ENCODE results near the gene LGI2.

Gene LGI2

DNA sequence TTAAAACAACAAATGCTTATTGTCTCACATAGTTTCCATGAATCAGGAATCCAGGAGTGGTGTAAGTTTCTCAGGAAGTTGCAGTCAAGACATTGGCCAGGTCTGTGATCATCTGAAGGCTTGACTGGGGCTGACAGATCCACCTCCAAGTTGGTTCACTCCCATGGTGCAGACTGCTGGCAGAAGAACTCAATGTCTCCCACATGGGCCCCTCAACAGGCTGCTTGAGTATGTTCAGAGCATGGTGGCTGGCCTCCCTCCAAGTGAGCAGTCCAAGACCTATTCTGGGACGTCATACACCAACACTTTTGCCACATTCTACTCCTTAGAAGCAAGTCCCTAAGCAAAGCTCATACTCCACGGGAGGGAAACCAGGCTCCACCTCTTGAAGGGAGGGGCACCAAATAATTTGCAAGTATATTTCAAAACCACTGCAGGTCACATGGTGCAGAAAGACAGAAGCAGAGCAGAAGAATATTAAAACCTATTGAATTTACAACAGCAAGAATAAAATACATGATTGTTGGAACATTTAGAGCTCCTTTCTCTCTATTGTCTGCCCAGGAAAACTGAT is 35.3 kb downstream of the LGI2 start:
- no peak for DNase-seq

DNA sequence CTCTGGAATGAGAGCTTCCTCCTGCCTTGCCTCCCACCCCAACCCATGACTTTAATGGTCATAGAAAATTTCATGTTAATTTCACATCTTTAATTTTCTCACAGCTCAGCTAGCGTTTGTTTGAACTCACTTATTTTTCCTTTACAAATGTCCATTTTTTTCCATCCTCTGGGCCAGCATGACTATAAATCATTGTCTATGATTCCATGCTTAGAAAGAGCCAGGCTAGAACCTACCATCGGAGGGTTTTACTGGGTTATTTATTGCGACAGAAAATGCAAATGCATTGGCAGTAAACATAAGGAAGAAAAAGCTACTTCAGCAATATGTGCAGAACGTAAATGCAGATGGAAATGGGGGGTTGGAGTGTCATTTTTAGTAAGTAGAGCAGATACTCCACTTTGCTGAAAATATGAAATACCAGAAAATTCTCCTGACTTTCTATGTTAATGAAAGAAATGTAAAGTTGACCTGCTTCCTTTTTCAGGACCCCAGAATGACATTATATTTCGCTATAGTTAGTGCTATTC is 37.1 kb downstream of the LGI2 start:
- DNase-seq, result no peak

DNA sequence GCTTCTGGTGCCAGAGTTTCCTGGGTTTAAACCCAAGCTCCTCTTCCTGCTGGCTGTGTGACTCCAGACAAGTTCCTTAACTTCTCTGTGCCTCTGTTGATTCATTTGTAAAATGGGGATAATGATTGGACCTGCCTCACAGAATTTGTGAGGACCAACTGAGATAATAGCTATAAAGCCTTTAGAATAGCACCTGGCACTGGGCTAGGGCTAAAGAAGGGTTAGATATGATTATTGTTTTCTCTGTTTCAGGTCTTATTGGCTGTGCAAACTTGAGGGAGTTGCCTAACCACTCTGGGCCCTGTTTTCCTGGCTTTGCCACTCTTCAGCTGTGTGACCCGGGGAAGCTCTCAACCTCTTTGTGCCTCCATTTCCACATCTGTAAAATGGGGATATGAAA is 37.8 kb downstream of the LGI2 start:
- no peak for DNase-seq

DNA sequence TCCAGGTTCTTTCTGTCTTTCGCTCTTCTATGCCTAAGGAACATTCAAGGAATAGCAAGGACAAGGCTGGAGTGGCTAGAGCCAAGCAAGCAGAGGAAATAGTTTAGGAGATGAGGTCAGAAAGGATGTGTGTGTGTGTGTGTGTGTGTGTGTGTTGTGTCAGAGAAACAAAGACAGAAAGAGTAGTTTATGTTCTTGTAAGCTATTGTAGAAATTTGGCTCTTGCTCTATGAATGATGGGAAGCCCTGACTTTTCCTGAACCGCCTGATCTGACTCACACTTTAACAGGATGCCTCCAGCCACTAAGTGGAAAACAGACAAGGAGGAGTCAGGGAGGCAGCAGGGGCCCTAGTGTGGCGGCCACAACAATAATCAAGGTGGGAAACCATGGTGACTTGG is 39.7 kb downstream of the LGI2 start:
- DNase-seq, result no peak

- DNase-seq, result no peak
Measured at GRCh38 chr4:24989327-24989726, 41.4 kb downstream of the LGI2 start.

DNA sequence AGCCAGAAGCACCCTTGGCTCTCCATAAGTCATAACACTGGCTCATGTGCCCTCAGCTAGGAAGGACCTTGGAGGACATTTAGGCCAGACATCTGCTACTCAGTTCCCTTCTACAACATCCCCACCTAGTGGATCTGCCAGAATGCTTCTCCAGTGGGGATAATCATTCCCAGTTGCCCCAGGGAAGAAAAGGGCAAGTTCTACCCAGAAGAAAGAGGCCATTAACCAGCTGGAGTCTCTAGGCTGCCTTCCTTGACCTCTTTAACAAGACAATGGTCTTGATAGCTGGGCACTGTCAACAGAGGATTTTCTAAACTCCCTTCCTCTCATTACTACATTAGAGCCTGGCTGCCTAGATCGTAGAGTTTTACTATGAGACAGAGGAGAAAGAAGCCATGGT is 42.0 kb downstream of the LGI2 start:
- no peak for DNase-seq

DNA sequence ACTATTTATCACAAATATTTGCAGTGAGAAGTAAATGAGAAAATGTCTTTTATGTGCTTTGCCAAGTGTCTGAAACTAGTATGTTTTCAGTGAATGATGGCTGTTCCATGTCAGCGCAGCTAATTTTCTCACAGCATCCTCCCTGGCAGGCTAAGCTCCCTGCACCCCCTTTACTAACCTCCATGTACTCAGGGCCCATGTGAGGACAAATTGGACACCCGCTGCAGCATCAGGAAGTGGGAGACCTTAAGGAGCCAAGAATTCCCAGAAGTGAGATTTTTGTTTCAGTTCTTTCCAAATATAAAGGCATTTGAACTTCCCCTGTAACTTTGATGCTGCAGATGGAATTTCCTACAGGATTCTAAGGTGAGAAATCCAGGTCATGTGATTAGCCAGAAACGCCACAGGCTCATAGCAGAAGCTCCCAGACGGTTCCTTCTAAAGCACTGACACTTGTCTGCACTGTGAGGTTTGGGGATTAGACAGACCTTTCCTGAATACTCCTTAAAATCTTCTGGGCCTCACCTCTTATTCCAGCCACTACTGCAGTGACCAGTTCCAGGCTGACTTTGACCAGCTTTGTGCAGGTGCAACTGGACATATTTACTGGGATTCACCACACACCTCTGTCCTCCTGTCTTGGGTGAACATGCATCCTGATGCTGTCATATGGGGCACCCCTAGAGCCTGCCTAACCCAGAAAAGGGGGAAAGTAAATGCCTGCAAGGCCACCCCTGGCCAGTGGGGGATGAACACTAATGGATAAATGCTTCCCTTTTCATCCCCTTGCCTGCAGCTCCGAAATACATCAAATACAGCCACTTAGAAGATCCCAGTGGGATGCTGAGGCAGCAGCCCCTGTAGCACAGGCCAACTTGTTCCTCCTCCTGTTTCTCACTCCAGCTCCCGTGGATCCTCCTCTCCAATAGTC is 45.9 kb downstream of the LGI2 start:
- no peak for DNase-seq

DNA sequence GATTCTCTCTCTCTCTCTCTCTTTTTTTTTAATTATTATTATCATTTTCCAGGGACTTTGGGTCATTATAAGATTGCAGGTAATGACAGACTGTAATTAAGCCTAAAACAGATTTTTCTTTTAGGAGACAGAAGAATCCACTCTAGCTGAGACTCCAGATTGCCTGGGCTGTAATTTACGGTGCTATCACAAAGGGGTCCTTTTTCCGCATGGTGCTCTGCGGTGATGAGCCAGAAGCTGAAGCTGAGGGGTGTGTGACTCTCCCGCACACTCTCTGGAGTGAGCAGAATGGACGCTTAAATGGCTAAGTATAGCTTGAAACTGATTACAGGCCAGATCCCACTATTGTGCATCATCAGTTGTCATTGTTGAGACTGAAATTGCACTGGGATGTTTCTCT is 50.0 kb downstream of the LGI2 start:
- DNase-seq, result no peak

GRCh38 chr4:24980064-24980690 is 50.6 kb downstream of the LGI2 start:
- peak; percentile 40 to 53 for DNase-seq

GRCh38 chr4:24979554-24979953 is 51.2 kb downstream of the LGI2 start:
- DNase-seq, result no peak

DNA sequence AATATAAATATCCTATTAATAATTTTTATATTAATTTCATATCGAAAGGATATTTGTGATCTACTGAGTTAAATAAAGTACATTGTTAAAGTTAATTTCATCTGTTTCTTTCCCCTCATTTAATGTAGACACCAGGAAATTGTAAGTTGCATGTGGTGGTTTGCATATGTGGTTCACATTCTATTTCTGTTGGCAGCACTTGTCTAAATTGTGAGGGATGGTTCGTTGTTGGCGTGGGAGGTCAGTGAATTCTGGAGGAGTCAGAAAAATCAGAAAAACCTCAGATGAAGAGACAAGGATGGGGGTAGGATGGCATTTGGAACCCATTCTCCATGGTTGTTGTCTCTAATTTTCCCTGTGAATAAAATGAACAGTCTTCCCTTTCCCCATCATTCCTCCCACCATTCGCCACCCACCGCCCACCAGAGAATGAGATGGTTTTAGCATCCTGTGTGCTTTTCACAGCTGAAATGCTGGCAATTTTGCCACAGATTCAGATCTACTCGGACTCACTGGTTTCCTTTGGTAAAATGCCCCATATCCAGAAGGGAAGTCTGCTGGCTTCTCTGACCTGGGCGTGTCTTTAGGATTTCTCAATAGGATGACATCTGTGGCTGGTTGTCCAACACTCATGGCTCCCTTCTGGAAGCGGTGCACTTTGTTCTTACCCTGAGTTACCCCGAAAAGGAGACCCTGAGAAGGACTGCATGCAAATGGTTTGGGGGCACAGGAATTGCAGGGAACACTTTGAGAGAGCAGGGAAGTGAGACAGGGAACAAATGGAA is 52.3 kb downstream of the LGI2 start:
- DNase-seq, result no peak

GRCh38 chr4:24975510-24975909 is 55.2 kb downstream of the LGI2 start:
- no peak for DNase-seq

GRCh38 chr4:24973747-24974601 is 56.8 kb downstream of the LGI2 start:
- no peak for DNase-seq

DNA sequence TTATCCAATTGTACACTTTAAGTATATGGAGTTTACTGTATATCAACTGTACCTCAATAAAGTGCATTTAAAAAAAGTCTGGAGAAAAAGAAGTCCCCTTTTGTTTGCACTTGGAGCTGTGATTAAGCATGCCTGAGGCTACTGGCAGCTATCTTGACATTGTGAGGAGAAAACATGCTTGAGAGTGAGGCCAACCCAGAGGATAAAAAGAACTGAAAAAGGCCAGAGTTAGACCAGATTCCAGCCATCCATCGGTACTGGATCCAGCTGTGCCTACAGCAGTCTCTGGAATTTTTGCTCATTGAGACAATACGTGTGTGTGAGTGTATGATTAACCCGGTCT is 57.4 kb downstream of the LGI2 start:
- DNase-seq, result no peak

DNA sequence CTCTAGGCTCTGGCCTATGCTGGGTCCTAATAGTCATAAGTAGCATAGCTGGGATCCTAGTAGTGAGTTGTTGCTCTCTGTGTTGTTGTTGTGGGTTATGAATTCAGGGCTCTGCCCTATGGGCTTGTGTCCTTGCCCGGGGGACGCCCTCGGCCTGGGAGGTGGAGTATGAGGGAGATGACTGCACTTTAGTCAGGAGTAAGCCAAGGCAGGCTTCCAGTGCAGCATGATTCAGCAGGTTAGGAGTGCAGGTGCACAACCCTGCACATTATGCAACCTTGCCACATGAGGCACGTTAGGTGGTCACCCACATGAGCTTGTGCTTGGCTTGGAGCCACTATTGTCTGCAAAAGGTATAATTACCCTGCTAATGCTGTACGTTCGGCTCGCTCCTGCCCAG is 59.6 kb downstream of the LGI2 start:
- no peak for DNase-seq

DNA sequence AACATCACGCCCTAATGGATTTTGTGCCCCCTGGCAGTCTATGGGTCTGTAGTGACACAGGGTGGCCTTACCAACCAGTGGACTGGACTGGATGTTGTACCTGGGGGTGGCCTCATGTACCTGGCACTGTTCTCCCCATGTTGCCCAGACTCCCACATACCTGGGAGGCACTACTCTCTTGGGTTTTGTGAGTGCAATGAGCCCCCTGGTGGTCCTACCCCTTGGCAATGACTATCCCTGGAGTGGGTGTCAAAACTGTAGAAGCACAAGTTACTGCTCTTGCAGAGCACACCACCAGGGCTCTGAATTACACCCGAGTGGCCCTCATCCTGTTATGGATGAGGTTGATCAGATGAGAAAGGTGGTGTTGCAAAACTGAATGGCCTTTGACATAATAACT is 60.1 kb downstream of the LGI2 start:
- DNase-seq, result no peak

- no peak for DNase-seq
Measured at GRCh38 chr4:24970191-24970590, 60.6 kb downstream of the LGI2 start.

DNA sequence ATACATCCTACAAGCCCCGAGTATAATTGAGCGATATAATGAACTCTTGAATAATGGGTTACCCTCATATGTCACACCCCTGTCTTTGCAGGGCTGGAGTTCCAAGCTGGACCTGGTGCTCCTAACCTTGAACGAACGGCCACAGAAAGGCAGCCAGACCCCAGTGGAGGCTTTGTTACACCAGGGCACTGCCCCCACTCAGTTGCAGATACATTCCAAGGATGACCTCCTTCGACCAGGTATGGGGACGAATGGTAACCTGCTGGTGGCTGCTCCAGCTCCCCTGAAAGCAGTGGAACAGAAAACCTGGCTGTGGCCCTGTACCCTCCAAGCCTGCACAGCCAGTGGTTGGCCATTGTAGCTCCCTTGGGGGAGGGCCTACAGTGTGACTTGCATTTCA is 61.3 kb downstream of the LGI2 start:
- DNase-seq, result no peak

DNA sequence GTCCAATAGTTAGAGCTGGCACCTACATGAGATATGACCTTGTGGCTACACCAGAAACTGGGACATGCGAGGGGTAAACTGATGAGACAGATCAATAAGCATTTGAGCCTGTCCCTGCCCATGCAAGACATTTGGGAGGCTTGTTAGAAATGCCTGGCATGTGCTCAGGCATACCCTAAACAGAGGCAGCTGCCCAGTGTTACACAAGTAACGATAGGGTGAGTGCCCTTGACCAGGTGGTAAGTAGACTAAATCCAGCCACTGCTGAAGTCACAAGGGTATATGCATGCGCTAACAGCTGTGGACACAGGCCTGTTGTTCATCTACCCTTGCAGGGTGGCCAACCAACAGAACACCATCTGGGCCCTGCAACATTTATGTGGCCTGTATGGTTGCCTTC is 61.8 kb downstream of the LGI2 start:
- no peak for DNase-seq

DNA sequence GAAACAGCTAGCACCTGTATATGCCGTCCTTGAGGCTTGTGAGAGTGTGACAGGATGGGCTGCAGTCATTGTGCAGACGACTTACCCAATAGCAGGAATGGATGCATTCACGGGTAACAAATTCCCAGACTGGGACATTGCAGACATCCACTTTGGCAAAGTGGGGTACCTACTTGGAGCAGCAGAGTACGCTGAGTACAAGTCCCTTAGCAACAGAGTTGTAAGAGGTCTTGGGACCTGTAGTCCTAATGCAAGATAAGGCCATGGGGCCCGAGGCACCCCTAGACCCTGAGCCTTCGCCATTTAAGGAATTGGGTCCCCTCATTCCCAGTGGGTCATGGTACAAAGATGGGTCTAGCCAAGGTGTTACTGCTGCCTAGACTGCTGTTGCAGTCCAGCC is 62.5 kb downstream of the LGI2 start:
- no peak for DNase-seq

- DNase-seq, result no peak
Measured at GRCh38 chr4:24967346-24967745, 63.4 kb downstream of the LGI2 start.

GRCh38 chr4:24966076-24966475 is 64.7 kb downstream of the LGI2 start:
- DNase-seq, result no peak

Measured in activated CD4-positive, alpha-beta T cell treated with anti-CD3 and anti-CD28 coated beads, Interleukin-2, amount 50 U/mL, for 48 hours (primary cell).